K562 (cell line): ENCODE data around the gene EML5. TPM values are rescaled to one million over a fixed set of nuclear protein-coding genes. Genes with fewer than 3 reads are reported as not detected.

Source experiments
- ATAC-seq: fragments of 200-7000 bp; cut with Tn5 transposase; 3 replicates; pipeline ENCODE4 v1.9.1; 2020; ENCODE audit warnings: moderate library complexity
- BruUV-seq: library from RNA; stranded (reverse); fragments of 400-500 nt; replicated peaks from 2 replicates; lab custom pipeline; 2021; lab: Mats Ljungman, UMichigan
- CTCF ChIA-PET: fragments of 300-600 bp; formaldehyde crosslinking; extraction: SDS; loops from one replicate; lab custom pipeline; 2021; ENCODE audit warnings: low intra/inter-chr PET ratio; lab: Yijun Ruan, JAX
- POLR2A ChIA-PET: fragments of 300-600, 350-650 bp; sonication (Branson Sonifier 250); formaldehyde crosslinking; extraction: SDS; loops from one replicate; lab custom pipeline; 2021; ENCODE audit warnings: antibody characterized with exemption, inconsistent platforms; lab: Yijun Ruan, JAX
- DNase-seq, 4 experiments: peaks; one replicate each; pipeline versions ENCODE4 v3.0.0 to v3.0.0-alpha.2; 2011 to 2018; ENCODE audit warnings: low spot score in 3 of 4, mixed read lengths in 3 of 4; ENCODE audit errors: extremely low read depth in 1 of 4
- FAIRE-seq: peaks from 2 replicates; lab custom pipeline; 2011; peaks lifted over from hg19 to GRCh38; lab: Jason Lieb, UNC
- H2AFZ ChIP-seq: 2 replicates; pipeline ENCODE4 v1.6.0; 2011; ENCODE audit warnings: low read depth, low read length, control low read depth, inconsistent platforms
- H3K27ac ChIP-seq: fragments of 200-600 bp; 3 replicates; pipeline ENCODE4 v1.8.0; 2011; ENCODE audit warnings: low read depth, mild to moderate bottlenecking, control low read depth, inconsistent platforms, low read length, moderate library complexity, mixed read lengths; ENCODE audit errors: extremely low read depth
- H3K27me3 ChIP-seq, 2 experiments: fragments of 300-600 bp in 1 of 2; 2 replicates in 1 of 2; 3 replicates in 1 of 2; pipeline versions ENCODE4 v1.6.0 to v1.8.0; 2011; ENCODE audit warnings: inconsistent platforms in 2 of 2, low read length in 2 of 2, mild to moderate bottlenecking in 1 of 2, mixed read lengths in 1 of 2, moderate library complexity in 1 of 2; ENCODE audit not compliant: control insufficient read depth in 2 of 2, insufficient read depth in 2 of 2
- H3K36me3 ChIP-seq: fragments of 300-600 bp; 3 replicates; pipeline ENCODE4 v1.8.0; 2011; ENCODE audit warnings: mild to moderate bottlenecking, low read length, inconsistent platforms; ENCODE audit not compliant: control insufficient read depth, insufficient read depth
- H3K4me1 ChIP-seq, 2 experiments: fragments of 200-600 bp in 1 of 2; replicated peaks in 1 of 2; 2 replicates in 1 of 2; 3 replicates in 1 of 2; pipeline versions ENCODE4 v1.5.1 to v1.8.0; 2011; ENCODE audit warnings: inconsistent platforms in 2 of 2, low read length in 2 of 2, mild to moderate bottlenecking in 1 of 2, mixed read lengths in 1 of 2, moderate library complexity in 1 of 2; ENCODE audit not compliant: control insufficient read depth in 2 of 2, insufficient read depth in 2 of 2
- H3K4me2 ChIP-seq: 2 replicates; pipeline ENCODE4 v1.6.1; 2011; ENCODE audit warnings: low read length, control low read depth, inconsistent platforms, mixed read lengths; ENCODE audit not compliant: insufficient read depth
- H3K4me3 ChIP-seq: fragments of 200-600 bp; sonication (generic), shearing (Covaris generic); 2 replicates; pipeline ENCODE4 v1.5.1; 2016; ENCODE audit warnings: control low read depth, inconsistent platforms
- H3K79me2 ChIP-seq: fragments of 200-600 bp; 3 replicates; pipeline ENCODE4 v1.8.0; 2011; ENCODE audit warnings: low read length, inconsistent platforms; ENCODE audit not compliant: control insufficient read depth, insufficient read depth
- H3K9ac ChIP-seq, 2 experiments: 2 replicates each; pipeline versions ENCODE4 v1.6.0 to v1.6.1; 2011; ENCODE audit warnings: low read depth in 2 of 2, low read length in 2 of 2, control low read depth in 1 of 2, inconsistent platforms in 1 of 2, mild to moderate bottlenecking in 1 of 2, mixed read lengths in 1 of 2; ENCODE audit not compliant: insufficient read depth in 1 of 2
- H3K9me1 ChIP-seq: one replicate; pipeline ENCODE4 v1.6.0; 2011; ENCODE audit warnings: inconsistent platforms, mild to moderate bottlenecking, low read length, moderate library complexity; ENCODE audit not compliant: control insufficient read depth, insufficient read depth
- H3K9me3 ChIP-seq: replicated peaks from 2 replicates; pipeline ENCODE4 v1.5.1; 2011; ENCODE audit warnings: low read depth, low read length, inconsistent platforms; ENCODE audit not compliant: control insufficient read depth, insufficient read depth
- H4K20me1 ChIP-seq: replicated peaks from 2 replicates; pipeline ENCODE4 v1.6.1; 2011; ENCODE audit warnings: low read length, inconsistent platforms, mixed read lengths; ENCODE audit not compliant: control insufficient read depth, insufficient read depth
- CAMTA2 ChIP-seq: fragments of 250-450 bp; sonication (Bioruptor Pico); conservative IDR thresholded peaks from 2 replicates; pipeline ENCODE4 v1.5.1; 2022
- MTA3 ChIP-seq: fragments of 450-650 bp; formaldehyde crosslinking; IDR thresholded peaks from 2 replicates; pipeline ENCODE4 v1.6.1; 2017; ENCODE audit warnings: mild to moderate bottlenecking, borderline replicate concordance
- ZNF316 ChIP-seq: fragments of 450-650 bp; IDR thresholded peaks from 2 replicates; pipeline ENCODE4 v1.6.1; 2016
- ZNF785 ChIP-seq: fragments of 250-450 bp; sonication (Bioruptor Pico); IDR thresholded peaks from 2 replicates; pipeline ENCODE4 v1.4.0; 2020; ENCODE audit warnings: mild to moderate bottlenecking
- WGBS: fragments of 100-300 bp; shearing (Covaris generic); methylation state at CpG from one replicate; pipeline ENCODE4 v1.1.6; 2016; ENCODE audit warnings: low coverage, mixed read lengths; ENCODE audit not compliant: insufficient coverage; ENCODE audit errors: missing lambda C conversion rate; 5-methylcytosine and 5-hydroxymethylcytosine counted together
- in situ Hi-C: fragments of 300-500 bp; cut with MboI; formaldehyde crosslinking; loops from 4 replicates; pipeline ENCODE4 v1.15.0; 2018; ENCODE audit warnings: inconsistent platforms, mixed read lengths
- intact Hi-C: fragments of 100-400 bp; cut with micrococcal nuclease; formaldehyde crosslinking; loops from 2 replicates; pipeline ENCODE4 v1.14.2; 2022
- polyA plus RNA-seq, 8 experiments: library from polyadenylated mRNA; depleted of rRNA in 4 of 8; stranded (reverse) in 5 of 8; unstranded in 3 of 8; fragments of >200 nt; fragmentation: Nextera tagmentation in 2 of 8; fragmentation: Illumina TruSeq in 1 of 8; extraction: Ambion mirVana in 2 of 8; extraction: Trizol in 1 of 8; gene quantifications; 2 replicates each; pipeline versions ENCODE4 v1.2.1 to v1.2.3, GENCODE V29; 2011 to 2014; ENCODE audit warnings: inconsistent platforms in 1 of 8, missing spikeins in 1 of 8
- total RNA-seq, 7 experiments: library from RNA; depleted of rRNA in 6 of 7; stranded (reverse); fragments of >200 nt in 6 of 7; fragmentation: Illumina TruSeq in 2 of 7; extraction: Trizol in 2 of 7; gene quantifications; 2 replicates each; pipeline versions ENCODE4 v1.2.1 to v1.2.3, GENCODE V29; 2011 to 2021; ENCODE audit warnings: low replicate concordance in 1 of 7
- TF ChIP-seq, protein P1 (sequence below): sonication (generic); formaldehyde crosslinking; IDR thresholded peaks from 2 replicates; pipeline ENCODE4 v1.9.0; 2022; ENCODE audit warnings: mild to moderate bottlenecking, missing genetic modification reagents

The EML5 gene
- total and polyA plus RNA-seq, 9 of the 15 experiments (the other 6 are each of a cell fraction or from before 2014, with no cell fraction given): 0.06 to 0.34 (median 0.22) TPM

GRCh38 chr14:88707088-88707487 is 85.7 kb downstream of the EML5 start:
- no peak overlapping the region for H3K9ac ChIP-seq
- no peak overlapping the region for H2AFZ ChIP-seq
- H3K79me2 ChIP-seq: no peaks in the 10 kb centered on the region
- FAIRE-seq (no peak), ATAC-seq (no peak), DNase-seq (no peak)
- no peak overlapping the region for H3K4me2 ChIP-seq
- H3K36me3 ChIP-seq: no peaks in the 10 kb centered on the region
- intact Hi-C loops (no loop called here), in situ Hi-C loops (no loop called here)
- BruUV-seq: no TSS peak
- TF ChIP-seq CAMTA2 (CRISPR knock-in tag): no peak
- TF ChIP-seq MTA3: no peak
- no peak for TF ChIP-seq ZNF785
- no peaks in the 10 kb centered on the region for H4K20me1 ChIP-seq
- ChIA-PET CTCF (no interaction called here), POLR2A (interaction anchor here (1.6 kb wide), 1 partner anchor 10 kb away, joined by 4 read pairs; no protein-coding TSS in a partner anchor)
- no peaks in the 10 kb centered on the region for H3K9me1 ChIP-seq
- H3K4me1 ChIP-seq: no peaks in the 10 kb centered on the region; a peak in 1 of 5 replicates
- H3K9me3 ChIP-seq: no peaks in the 10 kb centered on the region
- H3K27me3 ChIP-seq: no peaks in the 10 kb centered on the region
- H3K4me3 ChIP-seq: no peak overlapping the region
- WGBS: 0% methylated on average over 1 of the region's 1 CpG
- H3K27ac ChIP-seq: no peak overlapping the region

GRCh38 chr14:88706425-88706824 is 86.3 kb downstream of the EML5 start:
- BruUV-seq: no TSS peak
- ChIA-PET POLR2A (no interaction called here), CTCF (no interaction called here)
- H4K20me1 ChIP-seq: no peaks in the 10 kb centered on the region
- H3K79me2 ChIP-seq: no peaks in the 10 kb centered on the region
- intact Hi-C loops: no loop called here
- ATAC-seq (no peak), FAIRE-seq (no peak), DNase-seq (no peak)
- H3K4me3 ChIP-seq: no peak overlapping the region
- no peaks in the 10 kb centered on the region for H3K27me3 ChIP-seq
- no peaks in the 10 kb centered on the region for H3K9me3 ChIP-seq
- no peak overlapping the region for H2AFZ ChIP-seq
- no peaks in the 10 kb centered on the region for H3K36me3 ChIP-seq
- H3K9me1 ChIP-seq: no peaks in the 10 kb centered on the region
- H3K4me1 ChIP-seq: no peaks in the 10 kb centered on the region; a peak in 1 of 5 replicates
- no peak overlapping the region for H3K9ac ChIP-seq
- no peak overlapping the region for H3K4me2 ChIP-seq
- peak; percentile 39; the same call in 1 of the 2 replicates for TF ChIP-seq ZNF316
- TF ChIP-seq, protein P1, sequence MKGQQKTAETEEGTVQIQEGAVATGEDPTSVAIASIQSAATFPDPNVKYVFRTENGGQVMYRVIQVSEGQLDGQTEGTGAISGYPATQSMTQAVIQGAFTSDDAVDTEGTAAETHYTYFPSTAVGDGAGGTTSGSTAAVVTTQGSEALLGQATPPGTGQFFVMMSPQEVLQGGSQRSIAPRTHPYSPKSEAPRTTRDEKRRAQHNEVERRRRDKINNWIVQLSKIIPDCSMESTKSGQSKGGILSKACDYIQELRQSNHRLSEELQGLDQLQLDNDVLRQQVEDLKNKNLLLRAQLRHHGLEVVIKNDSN: no peak
- in situ Hi-C loops: no loop called here
- H3K27ac ChIP-seq: no peak overlapping the region
